ENCODE data around the gene TXNIP.

TXNIP gene

GRCh38 chr1:145993618-145994390 lies 2.6 kb downstream of the TXNIP start:
- no peak overlapping the region for H3K4ac ChIP-seq (ENCODE audit: low read depth in 1 of 2, low read length in 2 of 2)
- peak overlapping the region; percentile 64 for H3K4me2 ChIP-seq (ENCODE audit: low read length, poor library complexity, severe bottlenecking)
- no peak overlapping the region for H3K23ac ChIP-seq (ENCODE audit: low read length in 2 of 2)
- no peak overlapping the region for H2BK5ac ChIP-seq (ENCODE audit: low read depth, low read length, poor library complexity, severe bottlenecking)
- H3K4me3 ChIP-seq (ENCODE audit: insufficient read depth in 1 of 2, low read depth in 1 of 2, low read length in 2 of 2), result peak overlapping the region; percentile 45 to 98
- no peak overlapping the region for H3K14ac ChIP-seq (ENCODE audit: low read length in 2 of 2)
- H3K9ac ChIP-seq (ENCODE audit: low read length), result peak overlapping the region; percentile 93
- no peak overlapping the region for H2BK12ac ChIP-seq (ENCODE audit: low read length in 2 of 2)
- H2BK120ac ChIP-seq (ENCODE audit: low read depth, low read length), result no peak overlapping the region
- no peak overlapping the region for H4K8ac ChIP-seq (ENCODE audit: low read length)
- no peak overlapping the region for H4K91ac ChIP-seq (ENCODE audit: low read length)
- H2AK5ac ChIP-seq (ENCODE audit: low read length, severe bottlenecking), result no peak overlapping the region
- no peaks in the 10 kb centered on the region for H3K79me1 ChIP-seq (replicated peaks; ENCODE audit: low read length, poor library complexity, severe bottlenecking)
- H2AFZ ChIP-seq (ENCODE audit: low read depth, low read length), result no peak overlapping the region
- peaks cover 12% of the 10 kb centered on the region for H3K4me1 ChIP-seq (ENCODE audit: control insufficient read depth, insufficient read depth, low read depth, low read length)
- WGBS, result 97% methylated on average over 5 of the region's 6 CpGs
- no peak overlapping the region for H3K27ac ChIP-seq (ENCODE audit: low read length, poor library complexity, severe bottlenecking)
- no peaks in the 10 kb centered on the region for H3K9me3 ChIP-seq (ENCODE audit: control insufficient read depth, low read length)
- no peak for DNase-seq
- peaks cover 12 to 38% of the 10 kb centered on the region in 2 experiments for H3K36me3 ChIP-seq (ENCODE audit: control insufficient read depth in 1 of 2, insufficient read depth in 2 of 2, low read depth in 1 of 2, low read length in 2 of 2)
- H3K27me3 ChIP-seq (ENCODE audit: control insufficient read depth in 1 of 2, insufficient read depth in 1 of 2, low read length in 2 of 2), result no peaks in the 10 kb centered on the region
- no peak overlapping the region for H2BK15ac ChIP-seq (ENCODE audit: low read depth, poor library complexity, severe bottlenecking)
- no peak overlapping the region for H3K18ac ChIP-seq (ENCODE audit: low read depth in 1 of 2, low read length in 2 of 2)

- no peak overlapping the region for H2BK120ac ChIP-seq (ENCODE audit: low read depth, low read length)
- 98% methylated on average over 2 of the region's 5 CpGs for WGBS
- no peaks in the 10 kb centered on the region for H3K79me1 ChIP-seq (replicated peaks; ENCODE audit: low read length, poor library complexity, severe bottlenecking)
- no peak overlapping the region for H3K27ac ChIP-seq (ENCODE audit: low read length, poor library complexity, severe bottlenecking)
- no peak overlapping the region for H3K14ac ChIP-seq (ENCODE audit: low read length in 2 of 2)
- H2AK5ac ChIP-seq (ENCODE audit: low read length, severe bottlenecking), result no peak overlapping the region
- H2BK12ac ChIP-seq (ENCODE audit: low read length in 2 of 2), result no peak overlapping the region
- no peak overlapping the region for H2AFZ ChIP-seq (ENCODE audit: low read depth, low read length)
- no peak overlapping the region for H4K91ac ChIP-seq (ENCODE audit: low read length)
- H2BK15ac ChIP-seq (ENCODE audit: low read depth, poor library complexity, severe bottlenecking), result no peak overlapping the region
- peak overlapping the region; percentile 93 for H3K9ac ChIP-seq (ENCODE audit: low read length)
- peaks cover 12 to 38% of the 10 kb centered on the region in 2 experiments for H3K36me3 ChIP-seq (ENCODE audit: control insufficient read depth in 1 of 2, insufficient read depth in 2 of 2, low read depth in 1 of 2, low read length in 2 of 2)
- no peak overlapping the region for H3K18ac ChIP-seq (ENCODE audit: low read depth in 1 of 2, low read length in 2 of 2)
- peaks cover 12% of the 10 kb centered on the region for H3K4me1 ChIP-seq (ENCODE audit: control insufficient read depth, insufficient read depth, low read depth, low read length)
- H3K9me3 ChIP-seq (ENCODE audit: control insufficient read depth, low read length), result no peaks in the 10 kb centered on the region
- H3K23ac ChIP-seq (ENCODE audit: low read length in 2 of 2), result no peak overlapping the region
- H4K8ac ChIP-seq (ENCODE audit: low read length), result no peak overlapping the region
- no peak overlapping the region for H2BK5ac ChIP-seq (ENCODE audit: low read depth, low read length, poor library complexity, severe bottlenecking)
- DNase-seq, result no peak
- no peak overlapping the region for H3K4ac ChIP-seq (ENCODE audit: low read depth in 1 of 2, low read length in 2 of 2)
- no peaks in the 10 kb centered on the region for H3K27me3 ChIP-seq (ENCODE audit: control insufficient read depth in 1 of 2, insufficient read depth in 1 of 2, low read length in 2 of 2)
- peak overlapping the region; percentile 24 for H3K4me2 ChIP-seq (ENCODE audit: low read length, poor library complexity, severe bottlenecking)
- peak overlapping the region in 1 of 2 experiments; percentile 98 for H3K4me3 ChIP-seq (ENCODE audit: insufficient read depth in 1 of 2, low read depth in 1 of 2, low read length in 2 of 2)
Observed at GRCh38 chr1:145992958-145993617, 3.3 kb downstream of the TXNIP start.

- peak overlapping the region; percentile 9 for H3K27ac ChIP-seq (ENCODE audit: low read length, poor library complexity, severe bottlenecking)
- H3K9me3 ChIP-seq (ENCODE audit: control insufficient read depth, low read length), result no peaks in the 10 kb centered on the region
- no peaks in the 10 kb centered on the region for H3K27me3 ChIP-seq (ENCODE audit: control insufficient read depth in 1 of 2, insufficient read depth in 1 of 2, low read length in 2 of 2)
- H3K4ac ChIP-seq (ENCODE audit: low read depth in 1 of 2, low read length in 2 of 2), result no peak overlapping the region
- WGBS, result no CpG with 5 or more reads among the region's 1 CpG
- H3K36me3 ChIP-seq (ENCODE audit: control insufficient read depth in 1 of 2, insufficient read depth in 2 of 2, low read depth in 1 of 2, low read length in 2 of 2), result peaks cover 12 to 38% of the 10 kb centered on the region in 2 experiments
- no peak overlapping the region for H2BK15ac ChIP-seq (ENCODE audit: low read depth, poor library complexity, severe bottlenecking)
- no peak overlapping the region for H2BK5ac ChIP-seq (ENCODE audit: low read depth, low read length, poor library complexity, severe bottlenecking)
- H2BK12ac ChIP-seq (ENCODE audit: low read length in 2 of 2), result no peak overlapping the region
- DNase-seq, result no peak
- H3K4me3 ChIP-seq (ENCODE audit: insufficient read depth in 1 of 2, low read depth in 1 of 2, low read length in 2 of 2), result peak overlapping the region in 1 of 2 experiments; percentile 98
- H2AK5ac ChIP-seq (ENCODE audit: low read length, severe bottlenecking), result no peak overlapping the region
- H4K8ac ChIP-seq (ENCODE audit: low read length), result no peak overlapping the region
- H3K14ac ChIP-seq (ENCODE audit: low read length in 2 of 2), result no peak overlapping the region
- no peaks in the 10 kb centered on the region for H3K79me1 ChIP-seq (replicated peaks; ENCODE audit: low read length, poor library complexity, severe bottlenecking)
- peak overlapping the region; percentile 93 for H3K9ac ChIP-seq (ENCODE audit: low read length)
- H4K91ac ChIP-seq (ENCODE audit: low read length), result no peak overlapping the region
- no peak overlapping the region for H3K23ac ChIP-seq (ENCODE audit: low read length in 2 of 2)
- H2BK120ac ChIP-seq (ENCODE audit: low read depth, low read length), result no peak overlapping the region
- H2AFZ ChIP-seq (ENCODE audit: low read depth, low read length), result no peak overlapping the region
- peaks cover 12% of the 10 kb centered on the region for H3K4me1 ChIP-seq (ENCODE audit: control insufficient read depth, insufficient read depth, low read depth, low read length)
- peak overlapping the region; percentile 57 for H3K4me2 ChIP-seq (ENCODE audit: low read length, poor library complexity, severe bottlenecking)
- no peak overlapping the region for H3K18ac ChIP-seq (ENCODE audit: low read depth in 1 of 2, low read length in 2 of 2)
Observed at GRCh38 chr1:145992502-145992936, 3.9 kb downstream of the TXNIP start.

GRCh38 chr1:145991735-145992412 lies 4.5 kb downstream of the TXNIP start:
- no peak overlapping the region for H3K27ac ChIP-seq (ENCODE audit: low read length, poor library complexity, severe bottlenecking)
- peaks cover 8% of the 10 kb centered on the region for H3K4me1 ChIP-seq (ENCODE audit: control insufficient read depth, insufficient read depth, low read depth, low read length)
- no peak overlapping the region for H2BK12ac ChIP-seq (ENCODE audit: low read length in 2 of 2)
- no peak overlapping the region for H3K4me2 ChIP-seq (ENCODE audit: low read length, poor library complexity, severe bottlenecking)
- H3K14ac ChIP-seq (ENCODE audit: low read length in 2 of 2), result no peak overlapping the region
- peak overlapping the region; percentile 93 for H3K9ac ChIP-seq (ENCODE audit: low read length)
- peaks cover 12 to 38% of the 10 kb centered on the region in 2 experiments for H3K36me3 ChIP-seq (ENCODE audit: control insufficient read depth in 1 of 2, insufficient read depth in 2 of 2, low read depth in 1 of 2, low read length in 2 of 2)
- no peak overlapping the region for H3K18ac ChIP-seq (ENCODE audit: low read depth in 1 of 2, low read length in 2 of 2)
- no peaks in the 10 kb centered on the region for H3K27me3 ChIP-seq (ENCODE audit: control insufficient read depth in 1 of 2, insufficient read depth in 1 of 2, low read length in 2 of 2)
- no peaks in the 10 kb centered on the region for H3K9me3 ChIP-seq (ENCODE audit: control insufficient read depth, low read length)
- H2AK5ac ChIP-seq (ENCODE audit: low read length, severe bottlenecking), result no peak overlapping the region
- peak overlapping the region in 1 of 2 experiments; percentile 98 for H3K4me3 ChIP-seq (ENCODE audit: insufficient read depth in 1 of 2, low read depth in 1 of 2, low read length in 2 of 2)
- no peak overlapping the region for H3K4ac ChIP-seq (ENCODE audit: low read depth in 1 of 2, low read length in 2 of 2)
- no peak overlapping the region for H2BK5ac ChIP-seq (ENCODE audit: low read depth, low read length, poor library complexity, severe bottlenecking)
- no peak overlapping the region for H4K91ac ChIP-seq (ENCODE audit: low read length)
- no peak overlapping the region for H2BK15ac ChIP-seq (ENCODE audit: low read depth, poor library complexity, severe bottlenecking)
- no peak for DNase-seq
- H3K79me1 ChIP-seq (replicated peaks; ENCODE audit: low read length, poor library complexity, severe bottlenecking), result no peaks in the 10 kb centered on the region
- WGBS, result 90% methylated on average over 6 of the region's 10 CpGs
- no peak overlapping the region for H4K8ac ChIP-seq (ENCODE audit: low read length)
- no peak overlapping the region for H2AFZ ChIP-seq (ENCODE audit: low read depth, low read length)
- no peak overlapping the region for H2BK120ac ChIP-seq (ENCODE audit: low read depth, low read length)
- no peak overlapping the region for H3K23ac ChIP-seq (ENCODE audit: low read length in 2 of 2)

Data from mesenchymal stem cell (in vitro differentiated cells and primary cell).